GM23338 (cell line): ENCODE measurements around the gene HSPG2. TPM values are rescaled to one million over a fixed set of nuclear protein-coding genes. Genes with fewer than 3 reads are reported as not detected.
"Not testable (repeated sequence)": the region's sequence is repeated elsewhere in the genome, so short reads cannot be mapped to it uniquely, and the experiment has no call there.

Experiments
- ATAC-seq: fragments of 200-7000 bp; cut with Tn5 transposase; 3 replicates; pipeline ENCODE4 v1.9.1; 2020
- DNase-seq: peaks from one replicate; pipeline ENCODE4 v3.0.0-alpha.2; 2015; ENCODE audit warnings: low spot score
- H2AFZ ChIP-seq: fragments of 200-600 bp; sonication (generic); 2 replicates; pipeline ENCODE4 v1.8.0; 2016; ENCODE audit warnings: antibody characterized with exemption, mild to moderate bottlenecking, moderate library complexity
- H3F3A ChIP-seq: fragments of 200-600 bp; sonication (generic); replicated peaks from 2 replicates; pipeline ENCODE4 v1.8.0; 2017; ENCODE audit warnings: antibody characterized with exemption, mixed run types, low read depth
- H3K27ac ChIP-seq: fragments of 200-600 bp; sonication (generic); 2 replicates; pipeline ENCODE4 v1.6.1; 2016; ENCODE audit warnings: low read depth
- H3K27me3 ChIP-seq: fragments of 200-600 bp; sonication (generic); 2 replicates; pipeline ENCODE4 v1.8.0; 2016; ENCODE audit warnings: mild to moderate bottlenecking, mixed run types, moderate library complexity; ENCODE audit not compliant: insufficient read depth
- H3K36me3 ChIP-seq: fragments of 200-600 bp; sonication (generic); 2 replicates; pipeline ENCODE4 v1.8.0; 2016; ENCODE audit warnings: mild to moderate bottlenecking; ENCODE audit not compliant: insufficient read depth
- H3K4me1 ChIP-seq: fragments of 200-600 bp; sonication (generic); 2 replicates; pipeline ENCODE4 v1.8.0; 2016; ENCODE audit warnings: mild to moderate bottlenecking, moderate library complexity; ENCODE audit not compliant: insufficient read depth
- H3K4me2 ChIP-seq: fragments of 200-600 bp; sonication (generic); 2 replicates; pipeline ENCODE4 v1.7.1; 2017; ENCODE audit warnings: mixed run types
- H3K4me3 ChIP-seq: fragments of 200-600 bp; sonication (generic); 2 replicates; pipeline ENCODE4 v1.6.1; 2016; ENCODE audit warnings: mixed run types
- H3K79me2 ChIP-seq: fragments of 200-600 bp; sonication (generic); replicated peaks from 2 replicates; pipeline ENCODE4 v1.8.0; 2017; ENCODE audit warnings: mild to moderate bottlenecking; ENCODE audit not compliant: insufficient read depth
- H3K9me2 ChIP-seq: fragments of 200-600 bp; sonication (generic); 2 replicates; pipeline ENCODE4 v1.8.0; 2017; ENCODE audit not compliant: insufficient read depth
- H4K20me1 ChIP-seq: fragments of 200-600 bp; sonication (generic); replicated peaks from 2 replicates; pipeline ENCODE4 v1.8.0; 2017; ENCODE audit warnings: mild to moderate bottlenecking; ENCODE audit not compliant: insufficient read depth
- H3K27ac Mint-ChIP-seq: 2 replicates; pipeline ENCODE4 v1.8.0; 2020; ENCODE audit warnings: inconsistent platforms, mild to moderate bottlenecking, moderate library complexity, mixed read lengths
- H3K27me3 Mint-ChIP-seq: 3 replicates; pipeline ENCODE4 v1.8.0; 2022; ENCODE audit warnings: low read depth, mild to moderate bottlenecking, moderate library complexity, mixed read lengths, inconsistent platforms; ENCODE audit not compliant: insufficient read depth, poor library complexity
- H3K36me3 Mint-ChIP-seq: 3 replicates; pipeline ENCODE4 v1.8.0; 2021; ENCODE audit warnings: low read depth, mild to moderate bottlenecking, inconsistent platforms, moderate library complexity, mixed read lengths
- H3K4me1 Mint-ChIP-seq: 3 replicates; pipeline ENCODE4 v1.8.0; 2020; ENCODE audit warnings: mild to moderate bottlenecking, inconsistent platforms, mixed read lengths
- H3K4me3 Mint-ChIP-seq: 3 replicates; pipeline ENCODE4 v1.8.0; 2021; ENCODE audit warnings: moderate library complexity, mild to moderate bottlenecking, inconsistent platforms, mixed read lengths
- H3K9me3 Mint-ChIP-seq: 3 replicates; pipeline ENCODE4 v1.8.0; 2020; ENCODE audit warnings: moderate library complexity, mild to moderate bottlenecking, inconsistent platforms, mixed read lengths
- NANOG ChIP-seq: IDR thresholded peaks from 2 replicates; pipeline ENCODE4 v1.6.1; 2016; ENCODE audit warnings: antibody characterized with exemption, borderline replicate concordance
- POLR2AphosphoS5 ChIP-seq: IDR thresholded peaks from 2 replicates; pipeline ENCODE4 v1.6.1; 2016; ENCODE audit warnings: antibody characterized with exemption, low read depth
- STAT1 ChIP-seq: IDR thresholded peaks from one replicate; pipeline ENCODE4 v1.6.1; 2016; ENCODE audit warnings: antibody characterized with exemption; ENCODE audit not compliant: unreplicated experiment
- long read RNA-seq: library from polyadenylated mRNA; unstranded; transcript quantifications from one replicate; pipeline ENCODE4 v2.0.0, GENCODE V29; 2020; ENCODE audit not compliant: unreplicated experiment
- polyA plus RNA-seq: library from polyadenylated mRNA; unstranded; fragments of >200 nt; fragmentation: Nextera tagmentation; extraction: Ambion mirVana; gene quantifications from 2 replicates; pipeline ENCODE4 v1.2.1, GENCODE V29; 2016
- total RNA-seq: library from RNA; depleted of rRNA; stranded (reverse); fragments of >200 nt; shearing (Covaris generic); gene quantifications from 2 replicates; pipeline ENCODE4 v1.2.3, GENCODE V29; 2014; rRNA removed

HSPG2 gene
- total RNA-seq: 47.8 and 70.8 TPM in 2 replicates
- 13.3 and 14.9 TPM in 2 replicates for polyA plus RNA-seq
- long read RNA-seq, partial matches to known transcripts: 3 of 5 reads
- long read RNA-seq, other reads (novel, unspliced or antisense): 2 of 5 reads

DNA sequence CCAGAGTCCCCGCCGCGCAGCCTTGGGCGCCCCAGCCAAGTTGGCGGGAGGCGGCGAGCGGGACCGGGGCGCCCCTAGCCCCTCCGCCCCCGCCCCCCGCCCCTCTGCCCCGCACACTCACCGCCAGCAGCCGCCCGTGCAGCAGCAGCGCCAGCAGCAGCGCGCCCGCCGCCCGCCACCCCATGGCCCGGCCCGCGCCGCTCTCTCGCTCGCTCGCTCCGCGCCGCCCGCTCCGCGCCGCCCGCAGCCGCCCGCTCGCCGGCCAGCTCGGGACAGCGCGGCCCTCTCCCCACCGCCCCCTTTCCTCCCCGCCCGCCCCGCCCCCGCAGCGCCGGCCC lies at the start of gene HSPG2:
Gene HSPG2 (minus strand): TSS at position 277 of the 338 bp plus-strand sequence. CDS start 93 bp downstream, at position 184.
- Histone ChIP-seq H4K20me1 (peaks cover 4% of the 10 kb centered on the region), H3K4me2 (peak within 1 kb of the TSS; percentile 92), H3K27me3 (no peaks in the 10 kb centered on the region), H3K27ac (peak within 1 kb of the TSS; percentile 63), H3K4me3 (peak within 1 kb of the TSS; percentile 79), H3F3A (peaks cover 5% of the 10 kb centered on the region; the same call in 1 of the 2 replicates), H3K9me2 (no peaks in the 10 kb centered on the region), H3K36me3 (no peaks in the 10 kb centered on the region), H3K79me2 (peaks cover 38% of the 10 kb centered on the region), H3K4me1 (peaks cover 28% of the 10 kb centered on the region), H2AFZ (peak within 1 kb of the TSS; percentile 97; the same call in 1 of the 2 replicates)
- Mint-ChIP-seq H3K36me3 (no peaks in the 10 kb centered on the region), H3K4me3 (peak within 1 kb of the TSS; percentile 79), H3K27me3 (peaks cover 21% of the 10 kb centered on the region), H3K4me1 (peaks cover 48% of the 10 kb centered on the region), H3K9me3 (no peaks in the 10 kb centered on the region), H3K27ac (peak within 1 kb of the TSS; percentile 81)
- peak; percentile 15 for ATAC-seq
- DNase-seq: no peak
- peak; percentile 44; the same call in 1 of the 2 replicates for TF ChIP-seq POLR2AphosphoS5
- TF ChIP-seq NANOG: no peak
- TF ChIP-seq STAT1: no peak

DNA sequence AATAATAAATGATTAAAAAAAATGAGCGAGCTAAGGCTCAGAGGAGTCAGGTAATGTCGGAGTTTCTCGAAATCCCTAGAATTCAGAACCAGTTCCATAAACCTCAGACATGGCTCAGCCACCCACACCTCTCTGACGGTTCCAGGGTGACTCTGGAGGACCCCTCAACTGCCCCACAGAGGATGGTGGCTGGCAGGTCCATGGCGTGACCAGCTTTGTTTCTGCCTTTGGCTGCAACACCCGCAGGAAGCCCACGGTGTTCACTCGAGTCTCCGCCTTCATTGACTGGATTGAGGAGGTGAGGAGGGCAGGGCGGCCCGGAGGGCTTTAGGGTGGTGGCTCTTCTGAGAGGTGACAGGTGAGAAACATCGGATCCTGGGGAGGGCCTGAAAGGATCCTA lies 49.3 kb upstream of the HSPG2 start:
- not testable (repeated sequence) for H3K4me2 ChIP-seq, ATAC-seq, H3K4me1 ChIP-seq, H3K4me3 Mint-ChIP-seq, H3K36me3 Mint-ChIP-seq, H3K36me3 ChIP-seq, DNase-seq, H3K27me3 ChIP-seq, H2AFZ ChIP-seq, H3K79me2 ChIP-seq, H3K9me3 Mint-ChIP-seq, H3K27ac ChIP-seq, H3K4me3 ChIP-seq, H3K27me3 Mint-ChIP-seq, H3K4me1 Mint-ChIP-seq, H3K27ac Mint-ChIP-seq, H4K20me1 ChIP-seq, H3K9me2 ChIP-seq, H3F3A ChIP-seq

DNA sequence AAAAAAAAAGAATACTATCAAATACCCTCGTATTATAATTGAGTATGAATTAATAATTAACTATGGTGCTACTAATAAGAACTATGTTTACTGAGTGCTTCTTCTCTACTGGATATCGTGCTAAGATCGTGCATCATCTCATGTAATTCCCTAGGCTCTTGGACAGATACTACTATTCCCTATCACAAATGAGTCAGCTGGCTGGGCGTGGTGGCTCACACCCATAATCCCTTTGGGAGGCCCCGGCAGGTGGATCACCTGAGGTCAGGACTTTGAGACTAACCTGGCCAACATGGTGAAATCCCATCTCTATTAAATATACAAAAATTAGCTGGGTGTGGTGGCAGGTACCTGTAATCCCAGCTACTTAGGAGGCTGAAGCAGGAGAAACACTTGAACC lies 48.8 kb upstream of the HSPG2 start:
- not testable (repeated sequence) for H3K4me1 ChIP-seq, H3K9me3 Mint-ChIP-seq, H3K4me3 Mint-ChIP-seq

DNA sequence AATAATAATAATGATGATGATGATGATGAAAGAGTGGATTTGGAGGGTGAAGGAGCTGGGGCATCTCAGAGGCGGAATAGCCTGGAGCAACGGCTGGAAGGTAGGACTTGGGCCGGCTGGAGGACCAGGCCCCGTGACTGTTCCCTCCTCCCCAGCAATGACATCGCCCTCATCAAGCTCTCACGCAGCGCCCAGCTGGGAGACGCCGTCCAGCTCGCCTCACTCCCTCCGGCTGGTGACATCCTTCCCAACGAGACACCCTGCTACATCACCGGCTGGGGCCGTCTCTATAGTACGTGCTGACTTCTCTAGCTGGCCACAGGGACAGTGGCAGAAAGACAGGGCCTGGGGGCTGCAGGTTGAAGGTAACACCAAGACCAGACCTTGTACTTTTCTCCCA lies 46.4 kb upstream of the HSPG2 start:
- not testable (repeated sequence) for H3K27me3 ChIP-seq, H3K27ac Mint-ChIP-seq, H3K36me3 ChIP-seq, H3K27ac ChIP-seq, H3K4me3 Mint-ChIP-seq, ATAC-seq, H3F3A ChIP-seq, H3K79me2 ChIP-seq, H3K4me3 ChIP-seq, H3K36me3 Mint-ChIP-seq, H3K4me1 Mint-ChIP-seq, H3K9me2 ChIP-seq, H3K9me3 Mint-ChIP-seq, H3K4me1 ChIP-seq, H2AFZ ChIP-seq, H3K27me3 Mint-ChIP-seq, H3K4me2 ChIP-seq, H4K20me1 ChIP-seq, DNase-seq

More for the DNA sequence above, 48.8 kb upstream of the HSPG2 start:
- not testable (repeated sequence) for H3K79me2 ChIP-seq, H3F3A ChIP-seq, H4K20me1 ChIP-seq, H3K27ac Mint-ChIP-seq, H3K9me2 ChIP-seq, H3K4me1 Mint-ChIP-seq, H3K4me2 ChIP-seq, ATAC-seq, H2AFZ ChIP-seq, H3K27me3 ChIP-seq, DNase-seq, H3K4me3 ChIP-seq, H3K36me3 Mint-ChIP-seq, H3K27ac ChIP-seq, H3K36me3 ChIP-seq, H3K27me3 Mint-ChIP-seq
